HG03442 (cell line): ENCODE measurements around the gene SNX30.

Experiments used
- ATAC-seq: cut with Tn5 transposase; IDR thresholded peaks from one replicate; pipeline ENCODE4 v1.9.1; 2021; ENCODE audit warnings: mild to moderate bottlenecking, moderate library complexity; ENCODE audit not compliant: unreplicated experiment

SNX30 gene

GRCh38 chr9:112914524-112914923, 164.0 kb downstream of the SNX30 start:
- ATAC-seq = no peak

- ATAC-seq = no peak
Measured at GRCh38 chr9:112917047-112917986, 166.8 kb downstream of the SNX30 start.

- ATAC-seq = no peak
Measured at GRCh38 chr9:112917987-112918362, 167.4 kb downstream of the SNX30 start.

- ATAC-seq = no peak
Measured at GRCh38 chr9:112921549-112921948, 171.0 kb downstream of the SNX30 start.
